Effector memory CD4-positive, alpha-beta T cell (primary cell): ENCODE results near the gene SGMS1.

ENCODE experiments used
- DNase-seq, 3 donors: peaks; one replicate each; pipeline ENCODE4 v3.0.0-alpha.2; 2020
- H3K27ac ChIP-seq: 2 replicates; pipeline ENCODE4 v1.7.0; 2013; ENCODE audit warnings: mild to moderate bottlenecking, low read length, moderate library complexity; ENCODE audit not compliant: insufficient read depth, poor library complexity, severe bottlenecking
- H3K27me3 ChIP-seq: replicated peaks from 2 replicates; pipeline ENCODE4 v1.7.0; 2013; ENCODE audit warnings: mild to moderate bottlenecking, low read length; ENCODE audit not compliant: insufficient read depth, control insufficient read depth, poor library complexity, severe bottlenecking
- H3K36me3 ChIP-seq: 2 replicates; pipeline ENCODE4 v1.7.0; 2013; ENCODE audit warnings: mild to moderate bottlenecking, low read length, moderate library complexity; ENCODE audit not compliant: control insufficient read depth, insufficient read depth
- H3K4me1 ChIP-seq: 2 replicates; pipeline ENCODE4 v1.7.0; 2013; ENCODE audit warnings: low read length, mild to moderate bottlenecking; ENCODE audit not compliant: control insufficient read depth, insufficient read depth, poor library complexity, severe bottlenecking
- H3K4me3 ChIP-seq: 2 replicates; pipeline ENCODE4 v1.7.0; 2013; ENCODE audit warnings: low read length, low read depth, mild to moderate bottlenecking; ENCODE audit not compliant: insufficient read depth, poor library complexity, severe bottlenecking
- H3K9me3 ChIP-seq: 2 replicates; pipeline ENCODE4 v1.7.0; 2013; ENCODE audit warnings: mild to moderate bottlenecking, low read length, moderate library complexity; ENCODE audit not compliant: control insufficient read depth

The SGMS1 gene

DNA sequence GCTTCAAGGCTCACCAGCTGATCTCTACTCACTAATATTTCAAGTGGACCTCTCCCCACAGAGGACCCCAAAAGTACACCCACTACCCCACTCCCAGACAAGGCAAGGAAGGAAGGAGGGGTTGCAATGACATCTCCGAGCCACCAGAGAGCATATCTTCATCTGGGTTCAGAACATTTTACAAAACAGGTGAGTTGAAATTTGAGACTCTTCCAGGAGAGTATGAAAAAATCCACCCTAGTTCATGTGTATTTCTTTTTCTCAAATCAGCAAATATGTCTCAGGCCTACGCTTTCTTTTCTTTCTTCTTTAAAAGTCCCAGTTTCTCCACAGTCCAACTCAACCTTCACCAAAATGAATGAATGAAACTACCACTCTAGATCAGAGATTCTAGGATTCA is 61.9 kb downstream of the SGMS1 start:
- no peak overlapping the region for H3K4me3 ChIP-seq
- H3K4me1 ChIP-seq: no peaks in the 10 kb centered on the region
- H3K9me3 ChIP-seq: no peaks in the 10 kb centered on the region
- no peaks in the 10 kb centered on the region for H3K36me3 ChIP-seq
- H3K27me3 ChIP-seq: no peaks in the 10 kb centered on the region
- H3K27ac ChIP-seq: no peak overlapping the region
- DNase-seq: no peak

DNA sequence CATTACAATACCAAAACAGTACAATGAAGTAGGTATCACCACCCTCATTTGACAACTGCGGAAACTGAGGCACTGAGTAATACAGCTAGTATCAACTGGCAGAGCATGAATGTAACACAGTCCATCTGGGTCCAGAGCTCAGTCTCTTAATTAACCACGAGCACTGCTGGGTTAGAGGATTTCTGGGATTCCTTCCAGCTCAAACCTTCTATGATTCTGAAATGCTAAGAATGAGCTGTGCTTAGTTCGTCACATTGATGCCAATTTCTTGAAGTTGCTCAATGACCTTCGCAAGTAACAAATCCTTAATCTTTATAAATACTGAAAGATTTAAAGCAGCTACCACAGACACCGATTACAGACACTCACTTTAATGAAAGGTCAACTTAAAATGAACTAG is 62.5 kb downstream of the SGMS1 start:
- no peak for DNase-seq
- Histone ChIP-seq H3K27ac (no peak overlapping the region), H3K4me1 (no peaks in the 10 kb centered on the region), H3K9me3 (no peaks in the 10 kb centered on the region), H3K4me3 (no peak overlapping the region), H3K27me3 (no peaks in the 10 kb centered on the region), H3K36me3 (no peaks in the 10 kb centered on the region)

DNA sequence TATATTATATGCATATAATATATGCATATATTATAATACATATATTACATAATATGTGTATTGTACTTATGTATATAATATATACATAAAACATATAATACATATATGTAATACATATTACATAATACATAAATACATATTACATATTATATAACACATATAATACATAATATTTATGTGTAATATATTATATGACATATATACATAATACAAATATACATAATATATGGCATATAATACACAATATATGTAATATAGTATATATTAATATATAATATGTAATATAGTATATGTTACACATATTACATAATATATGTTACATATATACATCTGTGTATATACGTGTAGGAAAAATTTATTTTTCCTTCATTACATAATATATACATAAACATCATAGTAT is 63.4 kb downstream of the SGMS1 start:
- H3K27me3 ChIP-seq: no peaks in the 10 kb centered on the region

DNA sequence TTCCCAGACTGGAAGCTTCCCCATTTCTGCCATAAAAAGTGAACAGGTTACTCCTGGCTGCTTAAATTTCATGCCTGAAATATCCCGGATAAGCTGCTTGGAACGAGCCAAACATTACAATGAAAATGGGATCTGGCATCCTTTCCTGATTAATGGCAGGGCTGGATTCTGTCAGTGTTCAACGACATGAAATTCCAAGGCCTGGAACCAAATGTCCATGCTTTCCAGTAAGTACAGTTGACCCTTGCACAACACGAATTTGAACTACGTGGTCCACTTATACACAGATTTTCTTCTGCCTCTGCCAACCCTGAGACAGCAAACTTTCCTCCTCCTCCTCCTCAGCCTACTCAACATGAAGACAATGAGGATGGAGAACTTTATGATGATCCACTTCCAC is 65.4 kb downstream of the SGMS1 start:
- H3K27me3 ChIP-seq: no peaks in the 10 kb centered on the region
- no peak overlapping the region for H3K27ac ChIP-seq
- no peak overlapping the region for H3K4me3 ChIP-seq
- H3K9me3 ChIP-seq: no peaks in the 10 kb centered on the region
- DNase-seq: no peak
- no peaks in the 10 kb centered on the region for H3K36me3 ChIP-seq
- no peaks in the 10 kb centered on the region for H3K4me1 ChIP-seq

More for the DNA sequence above, 63.4 kb downstream of the SGMS1 start:
- no peak for DNase-seq
- no peak overlapping the region for H3K27ac ChIP-seq
- H3K36me3 ChIP-seq: no peaks in the 10 kb centered on the region
- no peaks in the 10 kb centered on the region for H3K4me1 ChIP-seq
- no peaks in the 10 kb centered on the region for H3K9me3 ChIP-seq
- H3K4me3 ChIP-seq: no peak overlapping the region

DNA sequence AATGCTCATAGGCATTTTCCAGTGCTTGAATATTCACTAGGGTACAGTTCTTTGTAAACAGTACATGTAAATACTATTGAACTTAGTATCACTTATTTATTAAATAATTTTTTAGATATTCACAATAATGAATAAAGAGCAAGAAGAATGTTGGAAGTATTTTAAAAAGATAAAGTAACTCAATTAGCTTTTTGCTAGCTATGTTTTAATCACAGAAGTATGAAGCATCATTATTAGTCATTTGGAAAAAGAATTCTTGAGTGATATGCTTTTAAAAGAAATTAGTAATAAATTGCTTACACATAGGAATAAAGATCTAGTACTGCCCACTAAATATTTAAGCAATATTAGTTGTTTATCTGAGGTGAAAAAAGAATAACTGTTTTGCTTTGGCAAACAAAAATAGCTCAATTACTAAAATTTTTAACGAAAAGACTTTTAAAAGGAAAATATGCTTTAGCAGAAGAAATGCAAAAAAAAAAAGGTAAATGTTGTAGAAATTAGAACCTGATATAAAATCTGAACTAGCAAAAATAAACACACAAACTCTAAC is 66.5 kb downstream of the SGMS1 start:
- no peaks in the 10 kb centered on the region for H3K4me1 ChIP-seq
- no peaks in the 10 kb centered on the region for H3K9me3 ChIP-seq
- no peaks in the 10 kb centered on the region for H3K36me3 ChIP-seq
- H3K4me3 ChIP-seq: no peak overlapping the region
- DNase-seq: no peak
- no peaks in the 10 kb centered on the region for H3K27me3 ChIP-seq
- H3K27ac ChIP-seq: no peak overlapping the region

DNA sequence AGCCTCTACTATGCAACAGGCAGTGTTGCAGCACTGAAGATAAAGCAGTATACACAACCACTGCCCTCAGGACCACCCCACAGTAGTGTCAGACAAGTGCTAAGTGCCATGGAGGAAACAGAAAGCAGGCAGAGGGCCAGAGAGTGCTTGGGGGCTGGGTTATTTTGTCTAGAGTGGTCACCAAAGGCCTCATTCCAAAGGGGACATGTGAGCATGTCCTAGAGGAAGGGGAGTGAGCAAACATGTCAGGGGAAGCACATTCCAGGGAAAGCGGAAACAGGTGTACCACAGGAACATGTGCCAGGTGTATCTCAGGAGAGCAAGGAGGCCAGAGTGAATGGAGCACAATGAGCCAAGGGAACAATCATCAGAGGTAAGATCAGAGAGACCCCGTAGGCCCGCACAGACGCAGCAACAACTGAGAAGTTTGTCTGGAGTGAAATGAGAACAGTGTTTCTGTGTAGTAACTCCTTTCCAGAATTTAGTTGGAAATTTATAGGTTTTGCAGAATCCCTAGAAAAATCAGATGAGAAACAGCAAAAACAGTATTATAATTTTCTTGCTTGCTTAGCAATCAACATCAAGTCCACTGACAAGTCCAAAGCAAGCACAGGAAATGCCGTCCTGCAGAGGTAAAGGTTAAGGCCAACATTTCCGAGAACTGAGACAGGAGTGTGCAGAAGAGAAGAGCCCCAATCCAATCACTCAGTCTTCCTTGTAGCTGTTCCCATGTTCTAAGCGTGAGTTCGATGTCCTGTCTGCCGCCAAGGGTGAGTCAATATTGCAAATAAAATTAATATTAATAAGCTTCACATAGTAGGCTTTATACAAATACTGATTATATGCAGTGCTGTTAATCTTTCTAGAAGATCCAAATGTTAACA is 67.3 kb downstream of the SGMS1 start:
- Histone ChIP-seq H3K4me1 (no peaks in the 10 kb centered on the region), H3K27me3 (no peaks in the 10 kb centered on the region), H3K9me3 (no peaks in the 10 kb centered on the region), H3K4me3 (no peak overlapping the region), H3K27ac (no peak overlapping the region), H3K36me3 (no peaks in the 10 kb centered on the region)
- DNase-seq: no peak

DNA sequence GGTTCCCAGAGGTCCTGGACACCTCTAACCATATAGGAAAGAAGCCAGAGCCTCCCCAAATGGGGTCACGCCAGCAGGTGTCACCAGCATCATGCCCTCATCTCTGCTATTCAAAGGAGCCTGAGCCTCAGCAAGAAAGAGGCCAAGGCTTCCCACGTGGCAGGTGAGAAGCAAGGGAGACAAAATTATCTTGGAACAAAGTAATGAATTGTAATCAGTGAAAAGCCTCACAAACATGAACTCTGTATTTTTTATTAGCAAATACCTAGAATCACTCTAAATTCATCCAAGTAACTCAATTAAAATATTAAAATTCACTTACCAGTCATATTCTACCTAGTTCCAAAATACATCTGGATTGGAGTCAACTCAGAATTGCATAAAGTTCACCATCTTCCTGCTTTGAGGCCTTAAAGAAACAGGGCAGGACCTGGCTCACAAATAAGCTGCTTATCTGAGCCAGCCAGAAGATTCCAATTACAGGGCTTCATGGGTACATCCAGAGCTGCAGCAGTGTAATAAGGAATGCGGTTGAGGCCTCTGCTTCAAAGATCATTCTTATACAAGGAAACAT is 68.7 kb downstream of the SGMS1 start:
- H3K36me3 ChIP-seq: no peaks in the 10 kb centered on the region

DNA sequence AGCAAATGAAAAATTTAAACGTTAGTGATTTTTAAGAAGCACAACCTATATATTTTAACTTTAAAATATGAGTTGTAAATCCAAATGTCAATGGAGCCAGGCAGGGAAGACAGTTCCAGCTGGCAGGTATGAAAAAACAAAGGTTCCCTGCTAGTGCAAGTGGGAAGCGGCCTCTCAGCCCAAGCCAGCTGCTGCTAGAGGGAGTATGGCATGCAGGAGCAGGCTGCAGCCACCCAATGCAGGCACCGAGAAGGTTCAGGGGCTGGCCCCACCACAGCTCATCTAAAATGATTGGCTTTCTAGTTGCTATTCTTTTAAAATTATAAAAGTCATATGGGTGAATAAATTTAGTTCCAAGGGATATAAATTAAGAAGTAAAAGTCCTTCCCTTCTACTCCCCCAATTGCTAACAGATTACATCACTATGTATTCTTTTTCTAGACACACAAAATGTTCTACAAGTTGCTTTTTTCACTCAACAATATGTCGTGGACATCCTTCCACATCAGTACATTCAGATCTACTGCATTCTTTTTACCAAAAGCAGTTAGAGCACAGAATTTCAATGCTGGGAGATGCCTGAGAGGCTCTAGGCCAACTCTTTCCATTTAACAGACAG is 69.3 kb downstream of the SGMS1 start:
- no peaks in the 10 kb centered on the region for H3K36me3 ChIP-seq
- H3K4me1 ChIP-seq: no peaks in the 10 kb centered on the region
- H3K27me3 ChIP-seq: no peaks in the 10 kb centered on the region
- no peak overlapping the region for H3K27ac ChIP-seq
- H3K4me3 ChIP-seq: no peak overlapping the region
- no peak for DNase-seq
- H3K9me3 ChIP-seq: no peaks in the 10 kb centered on the region

More for the DNA sequence above, 68.7 kb downstream of the SGMS1 start:
- Histone ChIP-seq H3K4me3 (no peak overlapping the region), H3K27me3 (no peaks in the 10 kb centered on the region), H3K9me3 (no peaks in the 10 kb centered on the region), H3K27ac (no peak overlapping the region), H3K4me1 (no peaks in the 10 kb centered on the region)
- no peak for DNase-seq

DNA sequence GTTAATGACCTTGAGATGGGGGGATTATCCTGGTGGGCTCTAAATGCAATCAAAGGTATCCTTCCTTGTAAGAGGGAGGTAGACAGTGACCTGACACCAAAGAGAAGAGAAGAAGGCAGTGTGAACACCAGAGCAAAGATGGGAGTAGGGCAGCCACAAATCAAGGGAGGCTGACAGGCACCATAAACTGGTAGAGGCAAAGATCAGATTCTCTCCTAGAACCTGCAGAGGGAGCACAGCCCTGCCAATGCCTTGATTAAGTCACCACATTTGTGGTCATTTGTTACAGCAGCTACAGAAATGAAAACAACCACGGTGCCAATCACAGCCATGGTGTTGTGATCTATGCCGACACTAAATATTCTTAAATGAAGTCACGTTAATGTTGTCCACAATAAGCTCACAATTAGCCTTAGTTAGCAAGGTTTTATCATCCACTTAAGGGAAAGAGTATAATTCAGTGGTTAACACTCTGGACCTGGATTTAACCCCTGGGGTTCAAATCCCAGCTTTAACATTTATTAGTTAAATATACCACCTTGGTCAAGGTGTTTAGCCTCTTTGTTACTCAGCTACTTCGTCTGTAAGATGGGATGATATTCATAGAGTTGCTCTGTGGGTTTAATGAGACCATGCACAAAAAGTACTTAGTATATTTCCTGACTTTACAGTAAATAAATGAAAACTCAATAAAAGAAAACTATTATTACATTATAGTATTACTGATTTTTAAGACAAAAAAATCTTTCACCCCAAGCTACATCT is 70.8 kb downstream of the SGMS1 start:
- H3K4me3 ChIP-seq: no peak overlapping the region
- H3K36me3 ChIP-seq: no peaks in the 10 kb centered on the region
- H3K27ac ChIP-seq: no peak overlapping the region
- H3K27me3 ChIP-seq: no peaks in the 10 kb centered on the region
- peak; percentile 3 to 13 (median 5) for DNase-seq
- H3K4me1 ChIP-seq: no peaks in the 10 kb centered on the region
- no peaks in the 10 kb centered on the region for H3K9me3 ChIP-seq
